Occipital lobe (tissue), 2 donors: ENCODE measurements around the gene CCNI2. TPM values are rescaled to one million over a fixed set of nuclear protein-coding genes. Genes with fewer than 3 reads are reported as not detected.
A peak's percentile ranks its signal among the peaks of the same experiment; 100 is the strongest.

ENCODE experiments used
- DNase-seq: peaks from one replicate; lab custom pipeline; 2025; lab: John Stamatoyannopoulos, UW
- total RNA-seq: library from RNA; depleted of rRNA; stranded (reverse); fragments of >200 nt; gene quantifications from one replicate; pipeline ENCODE4 v1.2.3, GENCODE V29; 2014

The CCNI2 gene
- 0.16 TPM for total RNA-seq

DNA sequence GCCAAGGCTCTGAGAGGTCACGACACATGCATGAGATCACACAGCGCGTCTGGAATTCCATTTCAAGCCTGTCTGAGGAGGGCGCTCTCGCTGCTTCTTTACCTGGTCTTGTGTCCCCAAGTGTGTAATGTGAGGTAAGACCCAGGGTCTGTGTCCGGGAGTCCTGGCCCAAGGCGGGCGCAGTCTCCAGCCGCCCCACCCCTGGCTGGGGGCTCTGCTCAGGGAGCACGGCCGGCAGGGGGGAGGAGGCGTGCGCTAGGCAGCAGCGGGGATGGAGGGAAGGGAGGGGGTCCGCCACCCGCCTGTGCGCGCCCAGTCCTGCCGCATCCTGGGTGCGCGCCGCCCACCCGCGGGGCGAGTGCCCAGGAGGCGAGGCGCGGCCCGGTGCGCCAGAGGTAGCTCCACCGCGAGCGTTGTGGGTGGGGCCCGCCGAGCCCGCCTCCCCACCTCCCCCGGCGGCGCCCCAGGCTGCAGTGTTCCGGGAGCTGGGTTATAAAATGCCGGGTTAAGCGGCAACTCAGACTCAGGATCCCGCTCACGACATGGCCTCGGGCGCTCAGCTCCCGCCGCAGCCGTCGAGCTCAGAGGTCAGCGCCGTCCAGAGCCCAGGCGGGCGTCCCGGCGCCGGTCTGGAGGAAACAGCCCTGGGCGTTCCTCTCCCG is at the start of gene CCNI2:
TSS of gene CCNI2 (plus strand) at position 473 of the 662 bp plus-strand sequence. CDS start at position 543, 70 bp downstream.
- DNase-seq, result no peak

- no peak for DNase-seq
Observed at GRCh38 chr5:132704875-132705274, 42.4 kb upstream of the CCNI2 start.

DNA sequence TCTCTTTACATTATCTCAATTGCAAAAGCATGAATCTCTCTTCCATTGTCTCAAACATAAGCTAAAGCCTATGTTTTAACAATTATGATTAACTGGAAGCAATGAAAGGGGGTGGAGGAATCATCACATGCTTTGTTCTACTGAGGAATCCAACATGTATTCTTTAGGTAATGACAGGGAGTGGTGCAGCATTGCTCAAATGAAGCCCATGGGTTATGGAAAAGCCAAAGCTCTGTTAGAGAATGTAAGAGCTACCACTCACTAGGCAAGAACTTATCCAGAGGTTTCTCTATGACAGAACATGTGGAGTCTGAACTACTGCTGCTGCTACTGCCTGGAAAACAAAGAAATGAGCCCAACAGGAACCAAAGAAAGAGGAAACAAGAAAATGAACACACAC is 38.6 kb upstream of the CCNI2 start:
- DNase-seq, result no peak

DNA sequence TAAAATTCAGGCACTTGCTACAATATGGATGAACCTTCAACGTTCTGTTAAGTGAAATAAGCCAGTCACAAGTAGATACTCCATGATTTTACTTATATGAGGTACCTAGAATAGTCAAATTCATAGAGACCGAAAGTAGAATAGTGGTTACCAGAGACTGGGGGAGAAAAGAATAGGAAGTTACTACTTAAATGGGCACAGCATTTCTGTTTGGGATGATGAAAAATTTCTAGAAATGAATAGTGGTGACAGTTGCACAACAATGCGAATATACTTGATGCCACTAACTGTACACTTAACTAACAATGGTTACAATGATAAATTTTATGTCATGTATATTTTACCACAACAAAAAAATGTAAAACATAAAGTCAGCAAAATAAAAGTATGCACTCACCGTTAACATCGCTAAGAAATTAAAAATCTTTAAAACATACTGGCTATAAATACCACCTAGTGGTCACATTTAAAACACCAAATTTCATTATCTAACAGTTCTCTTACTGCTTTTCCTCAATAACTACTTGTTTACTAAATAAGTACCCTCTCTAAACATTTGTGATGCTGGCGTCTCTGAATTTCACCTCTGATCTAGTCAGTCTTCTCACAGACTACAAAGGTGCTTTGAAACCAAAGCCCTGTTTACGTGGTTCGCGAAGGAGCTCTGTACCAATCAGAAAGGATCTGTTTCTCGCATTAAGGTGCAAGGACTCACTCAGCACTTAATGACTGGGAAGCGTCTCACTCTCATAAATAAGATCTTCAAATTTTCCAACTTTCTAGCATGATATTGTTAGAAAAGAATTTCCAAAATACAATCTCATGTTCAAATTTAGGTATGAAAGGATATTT is 32.5 kb upstream of the CCNI2 start:
- no peak for DNase-seq

DNA sequence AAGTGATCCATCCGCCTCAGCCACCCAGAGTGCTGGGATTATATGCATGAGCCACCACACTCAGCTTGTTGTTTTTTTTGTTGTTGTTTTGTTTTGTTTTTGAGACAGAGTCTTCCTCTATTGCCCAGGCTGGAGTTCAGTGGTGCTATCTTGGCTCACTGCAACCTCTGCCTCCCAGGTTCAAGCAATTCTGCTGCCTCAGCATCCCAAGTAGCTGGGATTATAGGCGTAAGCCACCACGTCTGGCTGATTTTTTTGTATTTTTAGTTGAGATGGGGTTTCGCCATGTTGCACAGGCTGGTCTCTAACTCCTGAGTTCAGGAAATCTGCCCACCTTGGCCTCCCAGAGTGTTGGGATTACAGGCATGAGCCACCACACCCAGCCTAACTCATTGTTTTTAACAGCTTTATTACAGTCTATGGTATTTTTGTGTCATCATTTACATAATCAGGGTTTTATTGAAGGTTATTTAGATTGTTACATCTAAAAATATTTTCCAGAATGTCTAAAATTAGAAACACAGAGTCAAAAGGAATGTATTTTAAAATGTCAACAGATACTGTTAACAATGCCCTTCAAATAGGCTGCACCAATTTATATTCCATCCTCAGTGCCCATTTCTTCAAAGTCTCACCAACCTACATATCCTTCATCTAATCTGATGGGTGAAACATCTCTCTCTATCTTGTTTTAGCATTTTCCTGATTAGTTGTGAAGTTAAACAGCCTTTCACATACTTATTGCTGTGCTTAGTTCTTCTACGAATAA is 28.5 kb upstream of the CCNI2 start:
- no peak for DNase-seq

- no peak for DNase-seq
Observed at GRCh38 chr5:132725745-132726144, 21.5 kb upstream of the CCNI2 start.

GRCh38 chr5:132729896-132730295 is 17.3 kb upstream of the CCNI2 start:
- no peak for DNase-seq

- DNase-seq, result no peak
Observed at GRCh38 chr5:132733499-132734148, 13.6 kb upstream of the CCNI2 start.

DNA sequence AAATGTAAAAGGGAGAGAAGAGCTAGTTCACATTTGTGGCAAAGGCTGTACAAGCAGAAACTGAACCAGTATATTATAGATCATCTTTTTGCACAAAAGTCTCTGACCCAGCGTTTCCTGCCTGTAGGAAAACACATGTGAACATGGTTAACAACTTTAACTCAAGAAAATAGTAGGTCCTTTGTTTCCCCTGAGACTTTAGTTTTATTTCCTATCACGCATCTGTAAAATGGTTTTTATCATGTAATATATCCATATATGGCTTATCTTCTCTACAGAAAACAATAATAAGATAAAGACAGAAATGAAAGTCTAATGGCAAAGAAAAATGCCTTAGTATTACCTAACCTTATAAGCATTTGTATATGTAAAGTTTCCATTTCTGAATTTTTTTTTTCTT is 12.5 kb upstream of the CCNI2 start:
- DNase-seq, result no peak

GRCh38 chr5:132736853-132737833 is 10.1 kb upstream of the CCNI2 start, which contains the start of gene KIF3A:
Gene KIF3A, minus strand, starts transcription at chr5:132737546. Its CDS starts 127 bp downstream, at chr5:132737419.
- peak; percentile 93 for DNase-seq

GRCh38 chr5:132737982-132738681 is 9.1 kb upstream of the CCNI2 start:
- no peak for DNase-seq

DNA sequence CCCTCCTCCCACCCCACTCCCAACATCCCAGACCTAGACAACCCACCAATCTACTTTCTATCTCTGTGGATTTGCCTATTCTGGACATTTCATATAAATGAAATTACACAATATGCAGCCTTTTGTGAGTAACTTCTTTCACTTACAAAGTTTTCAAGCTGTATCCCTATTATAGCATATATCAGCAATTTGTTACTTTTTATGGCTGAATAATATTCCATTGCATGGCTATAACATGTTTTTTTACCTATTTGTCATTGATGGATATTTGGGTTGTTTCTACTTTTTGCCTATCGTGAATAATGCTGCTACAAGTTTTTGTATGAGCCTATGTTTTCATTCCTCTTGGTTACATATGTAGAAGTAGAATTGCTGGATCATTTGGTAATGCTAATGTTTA is 8.0 kb upstream of the CCNI2 start:
- no peak for DNase-seq

DNA sequence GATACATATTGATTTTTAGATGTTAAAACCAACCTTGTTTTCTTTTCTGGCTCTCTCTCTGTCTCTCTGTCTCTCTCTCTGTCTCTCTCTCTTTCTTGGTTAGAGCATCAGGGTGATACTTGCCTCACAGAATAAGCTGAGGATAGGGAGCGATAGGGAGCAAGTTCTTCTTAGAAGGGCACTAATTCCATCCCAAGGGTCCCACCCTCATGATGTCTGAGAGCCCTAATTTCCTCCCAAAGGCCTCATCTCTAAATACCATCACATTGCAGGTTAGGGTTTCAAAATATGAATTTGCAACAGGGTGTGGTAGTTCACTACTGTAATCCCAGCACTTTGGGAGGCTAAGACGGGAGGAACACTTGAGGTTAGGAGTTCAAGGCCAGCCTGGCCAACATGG is 5.1 kb upstream of the CCNI2 start:
- no peak for DNase-seq

DNA sequence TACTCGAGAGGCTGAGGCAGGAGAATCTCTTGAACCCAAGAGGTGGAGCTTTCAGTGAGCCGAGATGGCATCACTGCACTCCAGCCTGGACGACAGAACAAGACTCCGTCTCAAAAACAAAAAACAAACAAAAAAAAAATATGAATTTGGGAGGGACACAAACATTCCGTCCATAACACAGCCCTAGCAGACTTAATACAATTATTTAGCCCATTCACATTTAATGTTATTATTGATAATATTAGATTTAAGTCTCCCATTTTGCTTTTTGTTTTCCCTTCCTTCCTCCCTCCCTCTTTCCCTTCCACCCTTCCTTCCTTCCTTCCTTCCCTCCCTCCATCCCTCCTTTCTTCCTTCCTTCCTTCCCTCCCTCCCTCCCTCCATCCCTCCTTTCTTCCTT is 4.6 kb upstream of the CCNI2 start:
- no peak for DNase-seq

GRCh38 chr5:132744659-132745058 is 2.6 kb upstream of the CCNI2 start:
- no peak for DNase-seq

- no peak for DNase-seq
Observed at GRCh38 chr5:132746592-132746953, 653 bp upstream of the CCNI2 start.

DNA sequence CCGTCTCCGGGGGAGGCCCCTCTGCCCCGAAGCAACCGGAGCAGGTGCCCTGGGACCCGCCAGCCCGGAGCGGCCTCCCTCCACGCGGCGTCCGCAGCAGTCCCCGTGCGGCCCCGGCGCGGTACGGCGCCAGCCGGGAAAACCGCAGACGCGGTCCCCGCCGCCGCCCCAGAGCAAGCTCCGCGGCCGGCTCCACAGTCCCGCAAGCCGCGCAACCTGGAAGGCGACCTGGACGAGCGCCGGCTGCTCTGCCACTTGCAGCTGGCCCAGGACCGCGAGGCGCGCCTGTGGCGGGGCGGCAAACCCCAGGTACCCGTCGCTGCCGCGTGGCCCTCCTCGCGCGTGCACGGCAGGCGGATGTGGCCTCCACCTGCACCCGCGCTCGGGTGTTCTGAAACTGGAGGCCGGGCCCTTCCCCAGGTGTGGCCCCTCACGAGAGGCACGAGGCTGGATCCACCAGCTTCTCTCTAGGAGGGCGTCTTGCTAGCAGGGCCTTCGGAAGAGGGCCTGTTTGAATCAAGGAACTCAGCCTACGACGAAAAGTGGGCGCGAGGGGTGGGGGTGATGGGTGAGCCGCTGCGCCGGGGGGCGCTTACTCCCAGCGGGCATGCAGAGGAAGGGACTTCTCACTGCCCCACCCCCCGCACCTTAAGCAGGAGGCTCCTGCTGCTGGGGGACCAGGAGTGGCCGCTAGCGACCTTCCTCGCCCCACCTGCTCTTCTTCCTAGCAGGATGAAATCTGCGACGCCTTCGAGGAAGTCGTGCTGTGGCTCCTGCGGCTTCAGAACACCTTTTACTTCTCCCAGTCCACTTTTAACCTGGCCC is 602 bp downstream of the CCNI2 start:
- no peak for DNase-seq

GRCh38 chr5:132748522-132749000 is 1.3 kb downstream of the CCNI2 start:
- no peak for DNase-seq

GRCh38 chr5:132749506-132749905 is 2.3 kb downstream of the CCNI2 start:
- no peak for DNase-seq
